GM10248 (cell line): ENCODE data around the gene GSTO2.

Experiments used
- CTCF ChIA-PET: fragments of 300-600 bp; sonication (Branson Sonifier 250); formaldehyde crosslinking; extraction: SDS; loops from one replicate; lab custom pipeline; 2021; ENCODE audit warnings: antibody characterized with exemption; lab: Yijun Ruan, JAX
- POLR2A ChIA-PET: fragments of 350-650 bp; sonication (Branson Sonifier 250); formaldehyde crosslinking; extraction: SDS; loops from one replicate; lab custom pipeline; 2020; ENCODE audit warnings: antibody characterized with exemption; lab: Yijun Ruan, JAX
- DNase-seq: peaks from one replicate; pipeline ENCODE4 v3.0.0; 2012; ENCODE audit errors: extremely low spot score
- CTCF ChIP-seq: IDR thresholded peaks from 2 replicates; pipeline ENCODE4 v1.5.1; 2012; ENCODE audit warnings: mild to moderate bottlenecking, low read depth; ENCODE audit errors: extremely low read depth, missing control alignments, control extremely low read depth

The GSTO2 gene

DNA sequence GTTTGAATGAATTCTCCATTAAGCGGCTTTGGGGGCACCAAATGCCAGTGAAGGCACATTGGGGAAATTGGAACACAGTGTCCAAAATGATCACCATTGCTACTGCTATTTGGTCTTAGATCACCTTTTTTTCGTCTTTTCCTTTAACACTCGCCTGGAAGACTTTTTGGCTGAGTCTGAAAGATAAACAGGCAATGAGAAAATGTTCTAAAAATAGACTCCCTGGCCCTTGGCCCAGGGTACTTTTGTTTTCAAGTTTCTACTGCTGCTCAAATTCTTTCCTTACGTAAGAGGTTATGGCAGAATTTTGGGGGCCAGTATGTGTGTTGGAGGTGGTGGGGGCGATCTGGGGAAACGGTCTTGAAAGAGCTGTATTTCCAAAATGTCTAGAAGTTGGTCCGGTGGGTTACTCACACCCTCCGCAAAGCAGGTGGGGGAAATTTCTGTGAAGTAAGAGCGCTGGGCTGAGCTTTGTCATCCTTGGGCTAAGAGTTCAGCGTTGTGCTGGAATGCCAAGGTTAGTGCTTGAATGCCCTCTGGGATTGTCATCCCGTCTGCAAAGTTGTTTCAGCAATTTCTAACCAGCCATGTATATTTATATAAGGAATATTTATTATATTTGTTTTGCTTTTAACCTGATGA is 70.6 kb downstream of the GSTO2 start:
- ChIA-PET CTCF (interaction anchor here (1.0 to 7.2 kb wide), 6 partner anchors 12 to 54 kb away, joined by 3 to 73 read pairs (median 18); partner anchors contain the start of gene CFAP58), POLR2A (no interaction called here)
- TF ChIP-seq CTCF: no peak
- no peak for DNase-seq

DNA sequence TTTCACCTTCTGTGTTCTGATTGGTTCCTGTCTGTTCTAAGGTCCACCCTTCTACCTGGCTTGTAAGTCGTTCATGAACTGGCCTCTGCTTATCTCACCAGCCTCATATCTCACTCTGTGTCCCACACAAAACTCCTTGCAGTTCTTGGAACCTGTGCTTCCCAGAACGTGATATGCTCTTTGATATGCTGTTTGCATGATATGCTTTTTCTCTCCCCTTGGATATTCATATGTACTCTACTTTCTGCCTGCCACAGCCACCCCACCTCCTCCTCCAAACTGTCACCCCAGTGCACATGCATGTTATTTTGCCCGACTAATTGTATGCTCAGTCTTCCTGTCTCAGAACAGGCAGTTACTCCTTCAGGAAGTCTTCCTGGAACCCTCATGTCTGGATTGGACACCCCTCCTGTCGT is 71.1 kb downstream of the GSTO2 start:
- POLR2A ChIA-PET: no interaction called here

GRCh38 chr10:104340641-104341040 is 71.7 kb downstream of the GSTO2 start:
- no peak for TF ChIP-seq CTCF
- POLR2A ChIA-PET: no interaction called here
- CTCF ChIA-PET: interaction anchor here (1.2 to 3.6 kb wide), 6 partner anchors 11 to 628 kb away, joined by 3 to 32 read pairs (median 4); partner anchors contain the start of gene CFAP58
- no peak for DNase-seq

More for the DNA sequence above, 71.1 kb downstream of the GSTO2 start:
- CTCF ChIA-PET: interaction anchor here (1.6 to 7.2 kb wide), 3 partner anchors 11 to 48 kb away, joined by 4 to 73 read pairs (median 61); partner anchors contain the start of gene CFAP58
- no peak for TF ChIP-seq CTCF
- no peak for DNase-seq

GRCh38 chr10:104342941-104343411 is 74.0 kb downstream of the GSTO2 start:
- DNase-seq: no peak
- ChIA-PET CTCF (interaction anchor here (1.6 to 3.6 kb wide), 3 partner anchors 9 to 52 kb away, joined by 6 to 32 read pairs (median 14); partner anchors contain the start of gene CFAP58), POLR2A (no interaction called here)
- TF ChIP-seq CTCF: no peak

DNA sequence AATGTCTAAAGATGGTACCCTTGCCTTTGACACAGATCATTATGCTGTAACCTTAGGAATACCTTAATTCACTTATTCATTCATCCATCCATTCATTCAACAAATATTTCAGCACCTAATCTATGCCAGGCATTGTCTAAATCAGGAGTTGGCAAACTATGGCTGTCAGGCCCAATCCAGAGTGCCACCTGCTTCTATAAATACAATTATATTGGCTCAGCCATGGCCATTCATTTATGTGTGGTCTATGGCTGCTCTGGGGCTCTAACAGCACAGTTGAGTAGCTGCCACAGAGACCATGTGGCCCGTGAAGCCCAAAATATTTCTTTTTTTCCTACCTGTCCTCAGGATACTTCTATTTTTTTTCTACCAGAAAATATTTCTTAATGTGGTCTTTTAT is 75.2 kb downstream of the GSTO2 start:
- ChIA-PET POLR2A (no interaction called here), CTCF (interaction anchor here (3.5 to 10.4 kb wide), 4 partner anchors 8 to 52 kb away, joined by 14 to 240 read pairs (median 106); partner anchors contain the start of gene CFAP58)
- TF ChIP-seq CTCF: no peak
- DNase-seq: no peak

DNA sequence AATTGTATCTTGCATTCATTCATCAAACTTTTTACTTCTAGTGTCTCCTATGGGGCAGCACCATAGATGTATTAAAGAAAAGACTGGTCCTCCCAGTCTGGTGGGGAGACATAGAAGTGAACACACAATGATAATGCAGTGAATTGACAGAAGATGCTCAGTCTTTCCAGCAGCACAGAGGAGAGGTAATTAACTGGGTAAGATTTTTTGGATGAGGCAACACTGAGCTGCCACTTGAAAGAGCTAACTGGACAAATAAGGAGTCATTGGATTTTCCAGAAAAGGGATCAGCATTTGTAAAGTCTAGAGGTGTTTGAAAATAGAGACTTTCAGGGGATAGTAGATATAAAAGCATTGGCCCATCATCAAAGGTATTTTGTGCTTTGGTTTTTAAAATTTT is 76.5 kb downstream of the GSTO2 start:
- CTCF ChIA-PET: interaction anchor here (8.1 to 10.4 kb wide), 2 partner anchors 39 to 53 kb away, joined by 180 to 240 read pairs; no protein-coding TSS in a partner anchor
- POLR2A ChIA-PET: no interaction called here

More for the DNA sequence above, 76.5 kb downstream of the GSTO2 start:
- DNase-seq: no peak
- TF ChIP-seq CTCF: no peak
